ENCODE results near the gene NWD2.

GRCh38 chr4:37299468-37299867 lies 54.9 kb downstream of the NWD2 start:
- no peak for TF ChIP-seq CTCF (IDR thresholded peaks at IDR 0.05; ENCODE audit: borderline replicate concordance, extremely low read depth, low read length, poor library complexity, severe bottlenecking)
- no peak for TF ChIP-seq EZH2 (IDR thresholded peaks at IDR 0.05; ENCODE audit: borderline replicate concordance, low read depth, low read length, severe bottlenecking)
